HG03025 (cell line): ENCODE results near the gene OR5B17.
"Not testable (repeated sequence)": the region's sequence is repeated elsewhere in the genome, so short reads cannot be mapped to it uniquely, and the experiment has no call there.

ENCODE experiments used
- ATAC-seq: cut with Tn5 transposase; IDR thresholded peaks from one replicate; pipeline ENCODE4 v1.9.1; 2021; ENCODE audit warnings: mild to moderate bottlenecking, moderate library complexity; ENCODE audit not compliant: unreplicated experiment, low FRiP score

The OR5B17 gene

GRCh38 chr11:58358969-58359368 is at the start of gene OR5B17:
Gene OR5B17, minus strand, starts transcription at chr11:58359069. Its CDS starts 0 bp downstream, at chr11:58359069.
- no peak for ATAC-seq

DNA sequence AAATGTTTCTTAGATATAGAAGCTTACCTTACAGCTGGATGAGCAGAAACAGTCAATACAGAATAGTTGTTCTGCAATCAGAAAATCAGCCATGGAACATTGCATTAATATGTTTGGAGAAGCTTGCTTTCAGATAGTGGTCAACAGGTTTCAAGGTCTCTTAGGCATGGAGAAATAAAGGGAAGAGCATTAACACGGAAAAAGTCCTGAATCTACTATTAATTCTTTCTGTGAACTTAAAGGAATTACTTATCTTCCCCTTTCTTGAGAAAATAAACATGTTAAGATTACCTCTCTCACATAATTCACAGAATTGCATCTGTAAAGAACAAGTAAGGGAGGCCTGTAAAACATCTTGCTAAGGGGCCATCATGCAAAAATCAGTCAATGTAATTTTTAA is 47.9 kb upstream of the OR5B17 start, which contains the start of gene OR5B3:
Gene OR5B3, minus strand, starts transcription at position 101 of the 400 bp plus-strand sequence. CDS start 3,465 bp downstream, outside the sequence.
- ATAC-seq, result no peak

- ATAC-seq, result not testable (repeated sequence)
Observed at GRCh38 chr11:58399622-58400021, 40.8 kb upstream of the OR5B17 start.

DNA sequence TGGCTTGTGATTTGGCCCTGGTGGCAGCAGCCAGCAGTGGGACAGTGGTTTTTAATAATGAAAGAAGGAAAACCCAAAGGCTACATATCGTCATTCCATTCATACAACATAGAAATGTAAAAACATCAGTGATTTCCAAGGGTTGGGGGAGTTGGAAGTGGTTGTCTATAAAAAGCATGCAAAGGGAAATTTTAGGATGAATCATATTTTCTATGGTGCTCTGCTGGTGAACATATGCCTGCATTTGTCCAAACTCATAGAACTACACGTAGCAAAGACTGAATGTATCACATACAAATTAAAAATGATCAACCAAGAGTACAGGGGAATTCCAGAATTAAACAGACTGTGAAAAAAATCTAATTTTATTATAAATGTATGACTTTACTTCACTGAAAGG is 36.7 kb upstream of the OR5B17 start:
- ATAC-seq, result no peak

- no peak for ATAC-seq
Observed at GRCh38 chr11:58394195-58394594, 35.3 kb upstream of the OR5B17 start.

- ATAC-seq, result no peak
Observed at GRCh38 chr11:58392746-58393145, 33.9 kb upstream of the OR5B17 start.

GRCh38 chr11:58391879-58392278 is 33.0 kb upstream of the OR5B17 start:
- ATAC-seq, result no peak

GRCh38 chr11:58390551-58391063 is 31.7 kb upstream of the OR5B17 start:
- no peak for ATAC-seq

DNA sequence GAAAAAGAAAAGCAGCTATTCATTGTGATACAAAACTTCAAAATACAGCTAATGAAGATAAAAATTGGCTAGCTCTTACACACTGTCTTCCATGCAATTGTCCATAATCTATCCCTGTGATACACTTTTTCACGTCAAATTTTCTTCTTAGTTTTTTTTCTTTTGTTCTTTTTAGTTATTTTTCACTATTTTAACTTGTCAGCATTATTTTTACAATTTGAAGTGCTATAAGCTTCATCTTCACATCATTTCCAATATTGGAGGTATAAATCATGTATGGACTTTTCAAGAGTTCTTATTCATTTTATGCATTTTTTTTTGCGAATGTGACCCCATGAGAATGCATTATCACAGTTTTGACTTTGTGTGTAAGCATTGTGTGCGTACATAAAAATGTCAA is 4.1 kb downstream of the OR5B17 start:
- ATAC-seq, result no peak

GRCh38 chr11:58345204-58345603 is 13.7 kb downstream of the OR5B17 start:
- ATAC-seq, result no peak

DNA sequence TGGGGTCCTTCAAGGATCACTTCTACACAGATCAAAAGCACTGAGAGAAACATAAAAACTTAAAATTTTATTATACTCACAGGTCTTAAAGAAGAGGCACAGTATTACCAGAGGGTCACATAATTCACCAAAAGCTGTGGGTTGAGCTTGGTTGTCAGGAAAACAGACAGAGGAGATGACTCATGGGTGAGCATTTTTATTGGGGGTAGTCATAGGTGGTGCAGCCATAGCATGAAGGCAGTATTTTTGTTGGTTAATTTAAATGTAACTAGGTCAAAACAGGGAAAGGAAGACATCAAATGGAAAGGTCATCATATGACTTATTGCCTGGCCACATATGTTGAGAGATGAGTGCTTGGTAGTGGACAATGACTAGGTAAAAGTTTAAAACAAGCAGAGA is 24.2 kb downstream of the OR5B17 start:
- ATAC-seq, result no peak

GRCh38 chr11:58330861-58331260 is 28.0 kb downstream of the OR5B17 start:
- no peak for ATAC-seq

- ATAC-seq, result no peak
Observed at GRCh38 chr11:58318532-58318931, 40.3 kb downstream of the OR5B17 start.

- no peak for ATAC-seq
Observed at GRCh38 chr11:58316142-58316541, 42.7 kb downstream of the OR5B17 start.
